ENCODE data around the gene PRG2.
"Not testable (repeated sequence)": the region's sequence is repeated elsewhere in the genome, so short reads cannot be mapped to it uniquely, and the experiment has no call there.

PRG2 gene

DNA sequence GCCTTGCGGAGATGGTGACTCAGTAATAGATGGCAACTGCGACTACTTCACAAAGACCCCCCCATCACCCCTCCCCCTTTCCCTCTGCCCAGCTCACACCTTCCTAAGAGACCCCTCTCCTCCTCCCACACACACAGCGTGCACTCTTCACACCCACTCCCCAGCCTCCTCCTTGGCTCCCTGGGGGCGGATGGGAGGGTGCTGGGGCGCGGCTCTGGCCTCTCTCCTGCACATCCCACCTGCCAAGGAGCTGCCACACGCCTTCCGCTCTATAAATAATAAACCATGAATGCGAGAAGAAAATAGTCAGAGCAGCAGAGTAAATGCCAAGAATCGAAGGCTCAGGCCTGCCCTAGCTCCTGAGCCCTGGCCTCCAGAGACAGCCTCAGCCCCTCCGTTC is 47.7 kb downstream of the PRG2 start:
- DNase-seq = no peak

DNA sequence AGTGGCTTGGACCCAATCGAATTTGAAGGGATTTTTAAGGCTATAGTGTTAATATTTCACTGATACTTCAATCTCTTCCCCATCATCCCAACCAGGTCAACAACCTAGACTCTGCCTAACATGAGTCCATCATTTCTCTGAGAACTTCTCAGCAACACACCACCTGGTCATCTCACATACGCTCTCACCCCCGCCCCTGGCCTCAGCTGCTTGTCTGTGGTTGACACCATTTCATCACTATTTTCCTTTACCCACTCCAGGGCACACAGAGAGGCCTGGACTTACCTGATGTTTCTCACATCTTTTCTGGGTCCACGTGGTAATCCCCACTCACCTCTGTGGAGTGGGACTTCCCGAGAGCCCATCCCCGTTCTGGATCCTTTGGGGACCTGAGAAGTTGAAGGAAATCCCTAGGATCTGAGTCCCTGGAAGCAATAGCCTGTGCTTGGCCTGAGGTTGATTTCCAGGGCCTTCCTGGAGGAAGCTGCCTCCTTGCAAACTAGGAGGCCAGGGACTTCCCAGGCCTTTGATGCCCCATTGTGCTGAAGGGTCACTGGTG is 49.1 kb downstream of the PRG2 start:
- DNase-seq = no peak

DNA sequence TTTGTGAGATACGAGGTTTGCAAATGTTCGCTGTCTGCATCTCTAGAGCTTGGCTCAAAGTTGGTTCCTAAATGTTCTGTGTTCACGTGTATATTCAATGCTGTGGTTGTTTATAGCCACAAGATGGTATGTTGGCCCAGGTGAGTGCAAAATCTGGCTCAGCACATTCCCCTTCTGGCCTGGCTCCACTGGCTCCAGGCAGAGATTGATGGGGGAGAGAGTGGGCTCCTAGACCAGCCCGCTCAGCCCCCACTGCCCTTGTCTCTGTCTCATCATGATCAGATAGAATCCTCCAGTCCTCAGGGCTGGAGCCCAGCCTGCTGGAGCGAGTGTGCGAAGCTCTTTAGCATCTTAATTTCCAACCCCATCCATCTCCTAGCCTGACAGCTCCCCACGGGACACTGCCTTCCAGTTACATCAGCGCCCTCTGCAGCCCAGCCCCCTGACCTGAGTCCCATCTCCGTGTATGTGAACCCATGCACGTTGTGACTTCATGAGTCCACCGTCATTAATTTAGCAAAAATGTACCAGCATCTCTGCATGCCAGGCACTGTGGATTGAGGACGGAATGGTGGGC is 50.3 kb downstream of the PRG2 start:
- DNase-seq = no peak

DNA sequence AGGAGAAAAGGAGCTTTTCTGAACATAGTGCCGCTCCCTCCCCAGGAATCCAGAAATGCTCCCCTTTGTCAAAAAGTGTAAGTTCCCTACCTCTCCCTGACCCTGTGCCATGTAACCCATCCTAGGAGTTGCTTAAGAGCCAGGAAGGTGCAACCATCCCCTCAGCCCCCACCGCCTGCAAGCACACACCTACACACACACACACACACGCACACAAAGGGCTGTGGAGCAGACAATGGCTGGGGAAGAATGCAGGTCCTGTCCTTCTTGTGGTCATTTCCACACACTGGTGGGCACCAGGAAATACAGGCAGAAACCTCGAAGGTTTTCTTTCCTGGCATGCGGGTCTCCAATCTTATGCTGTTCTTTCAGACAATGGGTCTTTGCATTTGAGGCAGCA is 51.1 kb downstream of the PRG2 start:
- no peak for DNase-seq

DNA sequence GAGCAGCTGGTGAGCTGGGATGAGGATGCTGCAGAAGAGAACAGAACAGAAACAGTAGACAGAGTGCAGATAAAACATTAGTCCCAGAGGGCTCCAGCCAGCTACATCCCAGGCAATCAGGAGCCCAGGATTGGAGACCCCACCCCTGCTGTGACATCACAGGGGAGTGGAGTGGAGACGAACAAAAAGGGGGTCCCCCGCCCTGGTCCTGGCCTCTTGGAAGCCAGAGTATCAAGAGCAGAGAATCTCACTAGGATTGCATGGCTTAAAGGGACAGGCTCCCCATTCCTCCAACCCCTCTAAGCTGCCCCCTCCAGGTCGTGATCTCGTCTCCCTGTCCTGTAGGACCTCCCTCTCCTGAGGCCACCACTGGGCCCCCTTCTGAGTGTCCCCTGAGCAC is 52.3 kb downstream of the PRG2 start, which contains the start of gene P2RX3:
Gene P2RX3 (plus strand): TSS at position 211 of the 400 bp plus-strand sequence. CDS start 199 bp downstream, outside the sequence.
- no peak for DNase-seq

DNA sequence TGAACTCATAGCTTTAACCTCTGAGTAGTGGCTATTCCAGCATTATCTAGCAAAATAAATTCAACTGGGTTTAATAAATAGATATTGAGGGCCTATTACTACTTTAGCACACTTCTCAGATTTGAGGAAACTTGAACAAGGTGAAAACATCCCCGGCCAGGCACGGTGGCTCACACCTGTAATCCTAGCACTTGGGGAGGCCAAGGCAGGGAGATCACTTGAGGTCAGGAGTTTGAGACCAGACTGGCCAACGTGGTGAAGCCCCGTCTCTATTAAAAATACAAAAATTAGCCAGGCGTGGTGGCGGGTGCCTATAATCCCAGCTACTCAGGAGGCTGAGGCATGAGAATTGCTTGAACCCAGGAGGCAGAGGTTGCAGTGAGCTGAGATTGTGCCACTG is 53.6 kb downstream of the PRG2 start:
- not testable (repeated sequence) for DNase-seq
